Neural cell (in vitro differentiated cells): ENCODE measurements around the gene SALL3.

Experiments used
- EZH2 ChIP-seq: fragments of 200-600, 300-800 bp; shearing (Covaris generic), sonication (generic); IDR thresholded peaks from 2 replicates; pipeline ENCODE4 v1.6.1; 2014; ENCODE audit warnings: antibody characterized with exemption, low read length, borderline replicate concordance, mild to moderate bottlenecking; ENCODE audit not compliant: insufficient read depth, poor library complexity, severe bottlenecking
- MXI1 ChIP-seq: fragments of 450-650 bp; conservative IDR thresholded peaks from 2 replicates; pipeline ENCODE4 v1.6.1; 2014; ENCODE audit warnings: antibody characterized with exemption, mild to moderate bottlenecking; ENCODE audit not compliant: poor library complexity, severe bottlenecking
- POLR2AphosphoS5 ChIP-seq: IDR thresholded peaks from 2 replicates; pipeline ENCODE4 v1.6.1; 2012
- RAD21 ChIP-seq: fragments of 450-650 bp; conservative IDR thresholded peaks from 2 replicates; pipeline ENCODE4 v1.6.1; 2014; ENCODE audit warnings: antibody characterized with exemption, mild to moderate bottlenecking, moderate library complexity
- SMC3 ChIP-seq: fragments of 450-650 bp; conservative IDR thresholded peaks from 2 replicates; pipeline ENCODE4 v1.6.1; 2014; ENCODE audit warnings: antibody characterized with exemption, mild to moderate bottlenecking, moderate library complexity; ENCODE audit not compliant: poor library complexity
- TF ChIP-seq, protein P1 (sequence below): fragments of 450-650 bp; IDR thresholded peaks from 2 replicates; pipeline ENCODE4 v1.5.1; 2014; ENCODE audit warnings: antibody characterized with exemption, mild to moderate bottlenecking, moderate library complexity; ENCODE audit not compliant: poor library complexity, severe bottlenecking
- TF ChIP-seq, protein P2 (sequence below): IDR thresholded peaks from 2 replicates; pipeline ENCODE4 v1.6.1; 2012; ENCODE audit warnings: borderline replicate concordance

DNA sequence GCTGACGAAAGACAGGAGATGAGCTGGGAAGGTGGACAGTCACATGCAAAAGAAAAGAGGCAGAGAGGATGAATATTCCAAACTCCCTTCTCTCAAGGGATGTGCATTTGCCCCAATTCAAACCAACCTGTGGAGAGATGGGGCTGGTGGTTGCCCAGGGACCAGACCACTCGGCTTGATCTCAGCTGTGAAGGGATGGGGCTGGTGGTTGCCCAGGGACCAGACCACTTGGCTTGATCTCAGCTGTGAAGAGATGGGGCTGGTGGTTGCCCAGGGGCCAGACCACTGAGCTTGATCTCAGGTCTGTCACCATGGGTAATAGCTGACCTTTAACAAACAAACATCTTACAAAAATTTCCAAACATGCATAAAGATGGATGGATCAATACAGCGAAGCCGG lies 42.5 kb upstream of the SALL3 start:
- TF ChIP-seq, protein P1, sequence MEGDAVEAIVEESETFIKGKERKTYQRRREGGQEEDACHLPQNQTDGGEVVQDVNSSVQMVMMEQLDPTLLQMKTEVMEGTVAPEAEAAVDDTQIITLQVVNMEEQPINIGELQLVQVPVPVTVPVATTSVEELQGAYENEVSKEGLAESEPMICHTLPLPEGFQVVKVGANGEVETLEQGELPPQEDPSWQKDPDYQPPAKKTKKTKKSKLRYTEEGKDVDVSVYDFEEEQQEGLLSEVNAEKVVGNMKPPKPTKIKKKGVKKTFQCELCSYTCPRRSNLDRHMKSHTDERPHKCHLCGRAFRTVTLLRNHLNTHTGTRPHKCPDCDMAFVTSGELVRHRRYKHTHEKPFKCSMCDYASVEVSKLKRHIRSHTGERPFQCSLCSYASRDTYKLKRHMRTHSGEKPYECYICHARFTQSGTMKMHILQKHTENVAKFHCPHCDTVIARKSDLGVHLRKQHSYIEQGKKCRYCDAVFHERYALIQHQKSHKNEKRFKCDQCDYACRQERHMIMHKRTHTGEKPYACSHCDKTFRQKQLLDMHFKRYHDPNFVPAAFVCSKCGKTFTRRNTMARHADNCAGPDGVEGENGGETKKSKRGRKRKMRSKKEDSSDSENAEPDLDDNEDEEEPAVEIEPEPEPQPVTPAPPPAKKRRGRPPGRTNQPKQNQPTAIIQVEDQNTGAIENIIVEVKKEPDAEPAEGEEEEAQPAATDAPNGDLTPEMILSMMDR = no peak
- TF ChIP-seq SMC3 (no peak), RAD21 (no peak), MXI1 (no peak), EZH2 (no peak), POLR2AphosphoS5 (no peak)
- TF ChIP-seq, protein P2, sequence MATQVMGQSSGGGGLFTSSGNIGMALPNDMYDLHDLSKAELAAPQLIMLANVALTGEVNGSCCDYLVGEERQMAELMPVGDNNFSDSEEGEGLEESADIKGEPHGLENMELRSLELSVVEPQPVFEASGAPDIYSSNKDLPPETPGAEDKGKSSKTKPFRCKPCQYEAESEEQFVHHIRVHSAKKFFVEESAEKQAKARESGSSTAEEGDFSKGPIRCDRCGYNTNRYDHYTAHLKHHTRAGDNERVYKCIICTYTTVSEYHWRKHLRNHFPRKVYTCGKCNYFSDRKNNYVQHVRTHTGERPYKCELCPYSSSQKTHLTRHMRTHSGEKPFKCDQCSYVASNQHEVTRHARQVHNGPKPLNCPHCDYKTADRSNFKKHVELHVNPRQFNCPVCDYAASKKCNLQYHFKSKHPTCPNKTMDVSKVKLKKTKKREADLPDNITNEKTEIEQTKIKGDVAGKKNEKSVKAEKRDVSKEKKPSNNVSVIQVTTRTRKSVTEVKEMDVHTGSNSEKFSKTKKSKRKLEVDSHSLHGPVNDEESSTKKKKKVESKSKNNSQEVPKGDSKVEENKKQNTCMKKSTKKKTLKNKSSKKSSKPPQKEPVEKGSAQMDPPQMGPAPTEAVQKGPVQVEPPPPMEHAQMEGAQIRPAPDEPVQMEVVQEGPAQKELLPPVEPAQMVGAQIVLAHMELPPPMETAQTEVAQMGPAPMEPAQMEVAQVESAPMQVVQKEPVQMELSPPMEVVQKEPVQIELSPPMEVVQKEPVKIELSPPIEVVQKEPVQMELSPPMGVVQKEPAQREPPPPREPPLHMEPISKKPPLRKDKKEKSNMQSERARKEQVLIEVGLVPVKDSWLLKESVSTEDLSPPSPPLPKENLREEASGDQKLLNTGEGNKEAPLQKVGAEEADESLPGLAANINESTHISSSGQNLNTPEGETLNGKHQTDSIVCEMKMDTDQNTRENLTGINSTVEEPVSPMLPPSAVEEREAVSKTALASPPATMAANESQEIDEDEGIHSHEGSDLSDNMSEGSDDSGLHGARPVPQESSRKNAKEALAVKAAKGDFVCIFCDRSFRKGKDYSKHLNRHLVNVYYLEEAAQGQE = no peak
